PC-9 (cell line): ENCODE results near the gene COX17. TPM values are rescaled to one million over a fixed set of nuclear protein-coding genes. Genes with fewer than 3 reads are reported as not detected.

Experiments
- BruUV-seq: library from RNA; stranded (reverse); fragments of 400-500 nt; replicated peaks from 2 replicates; lab custom pipeline; 2021; lab: Mats Ljungman, UMichigan
- CTCF ChIA-PET: fragments of 300-600 bp; sonication (Branson Sonifier 250); formaldehyde crosslinking; loops from one replicate; lab custom pipeline; 2022; ENCODE audit warnings: antibody characterized with exemption; lab: Charles Lee
- POLR2A ChIA-PET: fragments of 300-600 bp; sonication (Branson Sonifier 250); formaldehyde crosslinking; loops from one replicate; lab custom pipeline; 2022; ENCODE audit warnings: antibody characterized with exemption; ENCODE audit not compliant: unreplicated experiment; lab: Charles Lee
- DNase-seq, 2 experiments: peaks; one replicate each; pipeline versions ENCODE4 v3.0.0 to v3.0.0-alpha.2; 2015 to 2022; ENCODE audit warnings: mixed read lengths in 1 of 2
- H2AFZ ChIP-seq: fragments of 200-600 bp; sonication (generic); 2 replicates; pipeline ENCODE4 v1.8.1; 2017; ENCODE audit warnings: antibody characterized with exemption
- H3F3A ChIP-seq: fragments of 200-600 bp; sonication (generic); 2 replicates; pipeline ENCODE4 v1.8.1; 2017; ENCODE audit warnings: antibody characterized with exemption, mild to moderate bottlenecking, low read depth; ENCODE audit not compliant: insufficient read depth
- H3K27ac ChIP-seq: fragments of 200-600 bp; sonication (generic); 2 replicates; pipeline ENCODE4 v1.6.1; 2016; ENCODE audit warnings: mixed run types
- H3K27me3 ChIP-seq: fragments of 200-600 bp; sonication (generic); 2 replicates; pipeline ENCODE4 v1.6.1; 2016; ENCODE audit warnings: low read depth, mixed run types; ENCODE audit not compliant: insufficient read depth
- H3K36me3 ChIP-seq: fragments of 200-600 bp; sonication (generic); 2 replicates; pipeline ENCODE4 v1.6.1; 2016; ENCODE audit warnings: low read depth, mixed run types
- H3K4me1 ChIP-seq: fragments of 200-600 bp; sonication (generic); replicated peaks from 2 replicates; pipeline ENCODE4 v1.6.1; 2016; ENCODE audit warnings: mixed run types; ENCODE audit not compliant: insufficient read depth
- H3K4me2 ChIP-seq: fragments of 200-600 bp; sonication (generic); 2 replicates; pipeline ENCODE4 v1.6.1; 2017; ENCODE audit warnings: mixed run types
- H3K4me3 ChIP-seq: fragments of 200-600 bp; sonication (generic); 2 replicates; pipeline ENCODE4 v1.6.1; 2016; ENCODE audit warnings: mixed run types
- H3K79me2 ChIP-seq: fragments of 200-600 bp; sonication (generic); 2 replicates; pipeline ENCODE4 v1.6.1; 2017; ENCODE audit warnings: low read depth, mixed run types
- H3K9me2 ChIP-seq: fragments of 200-600 bp; sonication (generic); 2 replicates; pipeline ENCODE4 v1.8.1; 2017; ENCODE audit warnings: mild to moderate bottlenecking; ENCODE audit not compliant: insufficient read depth
- H3K9me3 ChIP-seq: fragments of 200-600 bp; sonication (generic); 2 replicates; pipeline ENCODE4 v1.8.1; 2016; ENCODE audit warnings: low read depth; ENCODE audit not compliant: insufficient read depth
- H4K20me1 ChIP-seq: fragments of 200-600 bp; sonication (generic); 2 replicates; pipeline ENCODE4 v1.8.1; 2017; ENCODE audit not compliant: insufficient read depth
- EZH2 ChIP-seq: fragments of 200-600 bp; sonication (generic); IDR thresholded peaks from 2 replicates; pipeline ENCODE4 v1.8.0; 2017; ENCODE audit warnings: antibody characterized with exemption, low read depth
- intact Hi-C: fragments of 100-400 bp; cut with micrococcal nuclease; formaldehyde crosslinking; loops from one replicate; pipeline ENCODE4 v1.10.0; 2022; ENCODE audit not compliant: unreplicated experiment
- total RNA-seq: library from RNA; stranded (reverse); gene quantifications from 2 replicates; pipeline ENCODE4 v1.2.3, GENCODE V29; 2021
- TF ChIP-seq, protein P1 (sequence below): fragments of 200-600 bp; sonication (generic); conservative IDR thresholded peaks from 2 replicates; pipeline ENCODE4 v1.6.1; 2017; ENCODE audit warnings: mixed run types, antibody characterized with exemption, mild to moderate bottlenecking, moderate library complexity

Gene COX17
- total RNA-seq, 1 experiment from 2014 or later = 61.4 TPM

DNA sequence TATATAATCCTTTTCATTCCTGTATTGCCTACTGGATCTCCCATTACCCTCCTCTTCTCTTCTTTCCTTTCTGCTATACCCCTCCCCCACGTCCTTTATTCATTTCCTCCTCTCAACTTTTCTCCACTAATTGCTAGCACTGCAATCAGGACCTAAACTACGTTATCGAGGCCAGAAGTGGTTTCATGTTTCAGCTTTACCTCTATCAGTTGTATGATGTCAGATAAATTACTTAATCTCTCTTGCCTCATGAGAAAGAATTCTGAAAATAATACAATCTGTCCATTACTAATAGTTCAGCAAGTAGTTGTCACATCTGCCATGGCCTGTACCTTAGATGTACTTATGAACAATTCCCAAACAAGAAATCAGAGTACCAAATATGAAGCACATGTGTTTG, 27.4 kb downstream of the COX17 start:
- no TSS peak for BruUV-seq
- POLR2A ChIA-PET = interaction anchor here (0.5 kb wide), 1 partner anchor 310 kb away, joined by 4 read pairs; no protein-coding TSS in a partner anchor
- intact Hi-C loops = no loop called here
- H3K36me3 ChIP-seq = no peaks in the 10 kb centered on the region
- no peaks in the 10 kb centered on the region for H3F3A ChIP-seq
- H3K27me3 ChIP-seq = no peaks in the 10 kb centered on the region
- no peak for DNase-seq
- no peaks in the 10 kb centered on the region for H3K4me1 ChIP-seq
- no peak overlapping the region for H3K4me2 ChIP-seq
- no peaks in the 10 kb centered on the region for H3K9me3 ChIP-seq
- TF ChIP-seq EZH2 = no peak
- TF ChIP-seq, protein P1, sequence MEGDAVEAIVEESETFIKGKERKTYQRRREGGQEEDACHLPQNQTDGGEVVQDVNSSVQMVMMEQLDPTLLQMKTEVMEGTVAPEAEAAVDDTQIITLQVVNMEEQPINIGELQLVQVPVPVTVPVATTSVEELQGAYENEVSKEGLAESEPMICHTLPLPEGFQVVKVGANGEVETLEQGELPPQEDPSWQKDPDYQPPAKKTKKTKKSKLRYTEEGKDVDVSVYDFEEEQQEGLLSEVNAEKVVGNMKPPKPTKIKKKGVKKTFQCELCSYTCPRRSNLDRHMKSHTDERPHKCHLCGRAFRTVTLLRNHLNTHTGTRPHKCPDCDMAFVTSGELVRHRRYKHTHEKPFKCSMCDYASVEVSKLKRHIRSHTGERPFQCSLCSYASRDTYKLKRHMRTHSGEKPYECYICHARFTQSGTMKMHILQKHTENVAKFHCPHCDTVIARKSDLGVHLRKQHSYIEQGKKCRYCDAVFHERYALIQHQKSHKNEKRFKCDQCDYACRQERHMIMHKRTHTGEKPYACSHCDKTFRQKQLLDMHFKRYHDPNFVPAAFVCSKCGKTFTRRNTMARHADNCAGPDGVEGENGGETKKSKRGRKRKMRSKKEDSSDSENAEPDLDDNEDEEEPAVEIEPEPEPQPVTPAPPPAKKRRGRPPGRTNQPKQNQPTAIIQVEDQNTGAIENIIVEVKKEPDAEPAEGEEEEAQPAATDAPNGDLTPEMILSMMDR = no peak
- CTCF ChIA-PET = no interaction called here
- H2AFZ ChIP-seq = no peak overlapping the region
- no peaks in the 10 kb centered on the region for H3K79me2 ChIP-seq
- no peak overlapping the region for H3K4me3 ChIP-seq
- H3K9me2 ChIP-seq = no peaks in the 10 kb centered on the region
- no peak overlapping the region for H3K27ac ChIP-seq
- no peaks in the 10 kb centered on the region for H4K20me1 ChIP-seq

DNA sequence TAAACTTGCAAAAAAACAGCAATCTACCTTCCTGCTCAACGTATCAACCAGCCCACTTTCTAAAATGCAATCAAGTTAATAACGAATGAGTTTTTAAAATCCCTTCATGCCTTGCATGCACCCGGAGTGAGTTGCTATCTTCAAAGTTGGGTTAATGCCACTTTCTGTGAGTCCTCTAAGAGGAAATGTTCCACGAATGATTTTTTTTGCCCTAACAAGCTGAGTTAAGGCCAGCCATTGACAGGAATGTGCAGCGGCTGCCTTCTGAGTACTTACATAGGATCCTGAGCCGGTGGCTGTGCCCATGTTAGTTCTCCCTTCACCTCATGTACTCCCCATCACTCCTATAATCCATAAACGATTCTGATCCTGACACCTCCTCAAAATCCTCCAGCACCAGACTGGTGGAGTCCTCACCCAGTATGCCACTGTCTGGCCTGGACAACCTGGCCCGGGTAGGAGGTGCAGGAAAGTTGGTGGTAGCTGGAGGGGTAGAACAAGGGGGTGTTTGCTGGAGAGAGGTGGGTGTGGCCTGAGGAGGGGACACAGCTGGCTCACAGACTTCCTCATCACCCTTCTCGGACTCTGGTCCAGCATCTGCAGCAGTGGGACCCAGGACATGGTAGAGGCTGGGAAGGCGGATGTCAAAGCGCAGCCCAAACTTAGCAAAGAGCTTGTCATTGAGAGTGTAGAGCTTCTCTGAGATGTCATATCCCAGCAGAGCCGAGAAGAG, 29.2 kb downstream of the COX17 start:
- Histone ChIP-seq H3K36me3 (no peaks in the 10 kb centered on the region), H3K27ac (no peak overlapping the region), H3K4me2 (no peak overlapping the region), H3K9me3 (no peaks in the 10 kb centered on the region), H3K4me1 (peaks cover 12% of the 10 kb centered on the region), H3K9me2 (no peaks in the 10 kb centered on the region), H3K79me2 (no peaks in the 10 kb centered on the region), H3F3A (no peaks in the 10 kb centered on the region), H2AFZ (no peak overlapping the region), H4K20me1 (no peaks in the 10 kb centered on the region), H3K4me3 (no peak overlapping the region), H3K27me3 (no peaks in the 10 kb centered on the region)
- DNase-seq = no peak
- intact Hi-C loops = no loop called here
- ChIA-PET POLR2A (no interaction called here), CTCF (no interaction called here)
- TF ChIP-seq, protein P1 = no peak
- no peak for TF ChIP-seq EZH2
- BruUV-seq = no TSS peak

DNA sequence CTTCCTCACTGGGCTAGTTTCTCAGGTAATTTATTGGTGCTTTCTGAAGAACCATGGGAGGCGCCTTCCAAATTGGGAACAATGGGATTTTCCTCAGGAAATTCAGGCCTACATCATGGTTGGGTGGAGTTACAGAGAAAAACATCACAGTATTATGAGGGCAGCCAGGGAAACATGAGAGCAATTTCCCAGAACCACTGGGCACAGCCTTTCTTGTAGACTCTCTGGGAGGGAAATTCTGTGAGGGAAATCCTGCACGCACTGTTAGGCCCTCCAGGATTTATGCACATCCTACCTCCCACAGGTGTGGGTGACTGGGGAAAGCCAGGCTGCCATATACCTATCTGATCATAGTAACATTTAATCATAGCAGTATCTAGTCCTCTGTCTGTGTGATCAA, 30.0 kb downstream of the COX17 start:
- Histone ChIP-seq H3K9me3 (no peaks in the 10 kb centered on the region), H3F3A (no peaks in the 10 kb centered on the region), H3K4me3 (no peak overlapping the region), H3K36me3 (no peaks in the 10 kb centered on the region), H4K20me1 (no peaks in the 10 kb centered on the region), H3K9me2 (no peaks in the 10 kb centered on the region), H3K27ac (no peak overlapping the region), H3K27me3 (no peaks in the 10 kb centered on the region), H3K4me2 (no peak overlapping the region), H3K4me1 (peaks cover 17% of the 10 kb centered on the region), H3K79me2 (no peaks in the 10 kb centered on the region), H2AFZ (no peak overlapping the region)
- CTCF ChIA-PET = no interaction called here
- BruUV-seq = no TSS peak
- intact Hi-C loops = no loop called here
- DNase-seq = no peak
- POLR2A ChIA-PET = no interaction called here
- no peak for TF ChIP-seq EZH2
- TF ChIP-seq, protein P1 = no peak
